Measurements from ENCODE around the gene CHKB.

GRCh38 chr22:50531962-50532674 lies 50.5 kb downstream of the CHKB start:
- TF ChIP-seq SETDB1 (IDR thresholded peaks at IDR 0.05; ENCODE audit: insufficient read length, low read length): no peak
- no peak for TF ChIP-seq CTCF (tag by site-specific recombination; IDR thresholded peaks at IDR 0.05)
- TF ChIP-seq PRDM10 (tag by site-specific recombination; IDR thresholded peaks at IDR 0.05): no peak
- no peak for TF ChIP-seq ZNF274 (IDR thresholded peaks at IDR 0.05; ENCODE audit: low read length)
- TF ChIP-seq ZNF274 (tag by site-specific recombination; IDR thresholded peaks at IDR 0.05; ENCODE audit: borderline replicate concordance): no peak
- TF ChIP-seq REST (tag by site-specific recombination; IDR thresholded peaks at IDR 0.05): no peak
- TF ChIP-seq KLF1 (tag by site-specific recombination; IDR thresholded peaks at IDR 0.05): no peak
